Testis (tissue), 3 donors: ENCODE measurements around the gene FARP1. TPM values are rescaled to one million over a fixed set of nuclear protein-coding genes. Genes with fewer than 3 reads are reported as not detected.

ENCODE experiments used
- DNase-seq: peaks from one replicate; pipeline ENCODE4 v3.0.0-alpha.2; 2019
- H3K27ac ChIP-seq, 2 donors: fragments of 200-600 bp; sonication (generic); one replicate each; pipeline ENCODE4 v1.5.1; 2019
- H3K27me3 ChIP-seq: fragments of 200-600 bp; sonication (generic); one replicate; pipeline ENCODE4 v1.5.1; 2019
- H3K36me3 ChIP-seq: fragments of 200-600 bp; sonication (generic); one replicate; pipeline ENCODE4 v1.5.1; 2017; ENCODE audit warnings: low read depth; ENCODE audit errors: missing control alignments
- H3K4me1 ChIP-seq: fragments of 200-600 bp; sonication (generic); one replicate; pipeline ENCODE4 v1.5.1; 2019
- H3K4me3 ChIP-seq, 2 donors: fragments of 200-600 bp; sonication (generic); one replicate each; pipeline ENCODE4 v1.5.1; 2017 to 2019
- H3K9me3 ChIP-seq: fragments of 200-600 bp; sonication (generic); one replicate; pipeline ENCODE4 v1.5.1; 2017
- CTCF ChIP-seq, 3 experiments: fragments of 450-650 bp in 2 of 3; fragments of 200-600 bp in 1 of 3; sonication (generic) in 1 of 3; IDR thresholded peaks; one replicate each; pipeline ENCODE4 v1.5.1; 2016 to 2019; ENCODE audit warnings: antibody characterized with exemption in 3 of 3, mild to moderate bottlenecking in 2 of 3, moderate library complexity in 1 of 3
- POLR2A ChIP-seq: fragments of 450-650 bp; IDR thresholded peaks from one replicate; pipeline ENCODE4 v1.6.1; 2017; ENCODE audit warnings: antibody characterized with exemption, mild to moderate bottlenecking, moderate library complexity
- WGBS, 2 donors: methylation state at CpG; one replicate each; pipeline ENCODE4 v1.1.5; 2018; 5-methylcytosine and 5-hydroxymethylcytosine counted together
- intact Hi-C: fragments of 100-400 bp; cut with DNase I; formaldehyde crosslinking; loops from one replicate; pipeline ENCODE4 v1.15.1; 2023; ENCODE audit warnings: low total_unique reads
- microRNA-seq, 2 donors: library from miRNA; unstranded; fragments of <30 nt; microRNA quantifications; one replicate each; pipeline ENCODE4, GENCODE V29; 2016; ENCODE audit warnings: borderline number of aligned reads in 2 of 2, borderline replicate concordance in 1 of 2
- polyA plus RNA-seq: library from polyadenylated mRNA; stranded (reverse); fragments of 350-450 nt; fragmentation: Illumina TruSeq; extraction: RNeasy Lipid Tissue Mini Kit (QIAGEN cat#74804); gene quantifications from one replicate; pipeline ENCODE4 v1.2.3, GENCODE V29; 2014; ENCODE audit warnings: low read depth, low replicate concordance; ENCODE audit not compliant: insufficient read depth
- small RNA-seq, 2 donors: library from RNA; depleted of rRNA; stranded (forward); fragments of <200 nt; gene quantifications; one replicate each; pipeline ENCODE3, GENCODE V24; 2016
- total RNA-seq, 2 donors: library from RNA; depleted of rRNA; stranded (reverse); fragments of >200 nt; gene quantifications; one replicate each; pipeline ENCODE4 v1.2.3, GENCODE V29; 2016

FARP1 gene
- total and polyA plus RNA-seq, 3 donors from 2014 or later: 54.0 to 130 (median 69.1) TPM

GRCh38 chr13:98500963-98501421 is 358.1 kb downstream of the FARP1 start:
- H3K4me3 ChIP-seq: no peak overlapping the region
- WGBS, 2 donors: 91 to 93% methylated on average over 10 of the region's 10 CpGs
- no peak overlapping the region for H3K27ac ChIP-seq
- peaks cover 34% of the 10 kb centered on the region for H3K4me1 ChIP-seq
- no peak for DNase-seq
- no peaks in the 10 kb centered on the region for H3K9me3 ChIP-seq
- H3K27me3 ChIP-seq: no peaks in the 10 kb centered on the region
- intact Hi-C loops: no loop called here
- H3K36me3 ChIP-seq: no peaks in the 10 kb centered on the region
- no peak for TF ChIP-seq POLR2A
- TF ChIP-seq CTCF (IDR thresholded peaks at IDR 0.05): no peak

- Histone ChIP-seq H3K27me3 (no peaks in the 10 kb centered on the region), H3K27ac (peak overlapping the region; percentile 19 to 34), H3K9me3 (no peaks in the 10 kb centered on the region), H3K36me3 (no peaks in the 10 kb centered on the region), H3K4me3 (no peak overlapping the region), H3K4me1 (peaks cover 35% of the 10 kb centered on the region)
- WGBS, 2 donors: 30 to 49% methylated on average over 10 of the region's 10 CpGs
- no peak for TF ChIP-seq POLR2A
- no peak for TF ChIP-seq CTCF (IDR thresholded peaks at IDR 0.05)
- DNase-seq: peak; percentile 62
- intact Hi-C loops: no loop called here
Measured at GRCh38 chr13:98503175-98504028, 360.5 kb downstream of the FARP1 start.

DNA sequence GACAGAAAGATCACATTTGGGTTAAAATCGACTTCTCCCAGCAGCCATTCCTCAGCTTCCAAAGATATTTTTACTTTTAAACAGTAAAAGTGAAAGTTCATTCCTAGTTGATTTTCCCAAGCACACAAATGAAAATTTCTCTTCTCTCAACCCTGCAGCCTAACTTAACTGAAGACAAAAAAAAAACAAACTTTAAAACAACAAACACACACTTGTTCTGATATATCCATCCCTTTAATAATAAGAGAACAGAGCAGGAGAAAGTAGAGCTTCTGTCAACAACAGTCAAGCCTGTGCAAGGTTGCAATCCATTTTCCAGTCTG is 361.1 kb downstream of the FARP1 start:
- no peak for DNase-seq
- H3K4me1 ChIP-seq: peaks cover 38% of the 10 kb centered on the region
- 13 to 52% methylated on average over 1 of the region's 1 CpG for WGBS, 2 donors
- no peaks in the 10 kb centered on the region for H3K9me3 ChIP-seq
- no peaks in the 10 kb centered on the region for H3K36me3 ChIP-seq
- TF ChIP-seq CTCF (IDR thresholded peaks at IDR 0.05) (no peak), POLR2A (no peak)
- H3K4me3 ChIP-seq: no peak overlapping the region
- H3K27ac ChIP-seq: peak overlapping the region in 1 of 2 donors; percentile 34
- intact Hi-C loops: no loop called here
- no peaks in the 10 kb centered on the region for H3K27me3 ChIP-seq

GRCh38 chr13:98504371-98504963 is 361.6 kb downstream of the FARP1 start:
- intact Hi-C loops: no loop called here
- H3K27ac ChIP-seq: no peak overlapping the region
- H3K4me3 ChIP-seq: no peak overlapping the region
- WGBS, 2 donors: 68 to 74% methylated on average over 12 of the region's 12 CpGs
- no peaks in the 10 kb centered on the region for H3K27me3 ChIP-seq
- H3K9me3 ChIP-seq: no peaks in the 10 kb centered on the region
- H3K4me1 ChIP-seq: peaks cover 42% of the 10 kb centered on the region
- TF ChIP-seq POLR2A (no peak), CTCF (IDR thresholded peaks at IDR 0.05) (no peak)
- H3K36me3 ChIP-seq: no peaks in the 10 kb centered on the region
- DNase-seq: no peak

Small RNAs within 50 kb of the gene (microRNA-seq; reads per million reads assigned to microRNA genes)
- 0 reads per million in 2 donors for gene MIR3170

Small RNAs within 50 kb of the gene (small RNA-seq; reads per million reads assigned to genes)
- gene MIR3170: 0 reads per million in 2 donors

Other genes starting within 250 kb of the FARP1 start
- 100 to 1,000 TPM; 231 to 323 TPM for gene IPO5, start 189.4 kb upstream of the FARP1 start, total RNA-seq
- gene IPO5, start 189.4 kb upstream of the FARP1 start, polyA plus RNA-seq: 465 TPM
- gene RNF113B, start 34.2 kb downstream of the FARP1 start, total RNA-seq: 10 to 100 TPM; 33.6 to 41.5 TPM
- 117 TPM for gene RNF113B, start 34.2 kb downstream of the FARP1 start, polyA plus RNA-seq